Measurements from ENCODE around the gene AICDA.

DNA sequence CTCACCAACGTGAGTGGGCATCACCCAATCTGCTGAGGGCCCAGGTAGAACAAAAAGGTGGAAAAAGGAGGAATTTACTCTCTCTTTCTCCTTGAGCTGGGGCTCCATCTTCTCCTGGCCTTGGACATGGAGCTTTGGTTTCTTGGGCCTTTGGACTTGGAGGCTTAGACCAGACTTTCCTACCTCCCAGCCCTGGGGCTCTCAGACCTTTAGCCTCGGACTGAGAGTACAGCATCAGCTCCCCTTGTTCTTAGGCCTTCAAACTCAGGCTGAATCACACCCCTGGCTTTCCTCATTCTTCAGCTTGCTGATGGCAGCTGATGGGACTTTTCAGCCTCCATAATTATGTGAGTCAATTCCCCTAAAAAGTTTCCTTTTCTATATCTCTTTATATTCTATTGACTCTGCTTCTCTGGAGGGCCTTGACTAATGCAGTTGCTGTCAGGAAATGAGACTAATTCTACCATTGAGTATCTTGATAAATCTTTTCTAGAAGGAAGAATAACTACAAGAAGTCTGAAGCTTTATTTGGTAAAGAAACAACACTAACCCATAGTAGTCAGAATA, 56.0 kb downstream of the AICDA start:
- no peak for TF ChIP-seq CTCF (IDR thresholded peaks at IDR 0.05)
- no peak for TF ChIP-seq POLR2A (IDR thresholded peaks at IDR 0.05)
